HG03521 (cell line): ENCODE measurements around the gene PPAN.

Experiments used
- ATAC-seq: cut with Tn5 transposase; IDR thresholded peaks from one replicate; pipeline ENCODE4 v1.9.1; 2021; ENCODE audit warnings: mild to moderate bottlenecking, moderate library complexity; ENCODE audit not compliant: unreplicated experiment

Gene PPAN

DNA sequence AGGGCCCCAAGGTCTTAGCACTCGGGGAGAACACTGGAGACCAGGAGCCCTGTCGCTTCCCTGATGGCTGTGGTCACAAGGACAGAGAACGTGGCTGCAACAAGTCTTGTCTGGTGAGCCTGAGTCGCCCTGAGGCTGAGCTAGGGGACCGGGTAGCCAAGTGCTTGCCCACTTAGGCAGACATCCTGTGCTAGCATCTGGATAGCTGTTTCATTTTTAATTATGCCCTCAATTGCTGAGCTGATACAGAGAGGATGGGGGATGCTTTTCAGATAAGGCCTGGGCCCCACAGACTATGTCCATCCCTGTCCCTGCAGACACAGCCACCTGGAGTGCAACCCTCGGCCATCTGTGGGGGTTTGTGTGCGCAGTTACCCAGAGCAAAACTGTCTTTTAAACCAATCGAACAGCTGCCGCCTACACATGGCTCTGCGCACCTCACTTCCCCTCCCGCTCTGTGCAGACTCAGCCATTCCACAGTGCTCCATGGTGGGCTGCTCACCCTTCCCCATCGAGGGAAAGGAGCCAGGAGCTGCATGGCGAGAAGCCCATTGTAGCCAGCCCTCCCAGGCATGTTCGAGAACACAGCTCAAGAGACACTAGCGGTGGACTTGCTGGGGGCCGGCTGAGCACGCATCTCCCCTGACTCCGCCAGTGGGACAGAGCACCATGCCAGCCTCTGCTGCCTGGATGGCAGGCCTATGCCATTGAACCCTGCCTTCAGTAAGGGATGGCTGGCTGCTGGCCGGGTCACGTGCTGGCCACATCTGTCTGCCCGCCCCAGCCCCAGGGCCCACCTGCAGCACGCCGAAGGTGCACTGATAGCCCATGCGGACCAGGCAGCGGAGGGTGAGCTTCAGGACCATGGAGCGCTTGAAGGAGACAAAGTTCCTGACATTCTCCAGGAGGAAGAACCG, 33.0 kb downstream of the PPAN start:
- ATAC-seq: no peak

DNA sequence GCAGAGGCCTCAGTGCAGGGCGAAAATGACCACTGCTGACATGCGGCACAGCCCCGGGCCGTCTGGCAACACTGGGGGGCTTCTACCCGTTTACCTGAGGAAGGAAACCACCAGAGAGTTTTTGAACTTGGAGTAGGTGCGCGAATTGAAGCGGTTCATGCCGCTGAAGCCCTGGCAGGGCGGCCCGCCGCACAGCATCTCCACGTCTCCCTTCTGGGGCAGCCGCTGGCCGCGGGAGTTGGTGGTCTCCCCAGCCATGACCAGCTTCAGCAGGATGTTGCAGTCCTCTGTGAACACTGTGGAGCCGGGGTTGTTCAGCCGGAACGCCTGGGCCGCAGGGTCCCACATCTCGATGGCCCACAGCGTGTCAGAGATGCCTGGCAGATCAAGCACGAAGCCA, 33.8 kb downstream of the PPAN start:
- no peak for ATAC-seq

DNA sequence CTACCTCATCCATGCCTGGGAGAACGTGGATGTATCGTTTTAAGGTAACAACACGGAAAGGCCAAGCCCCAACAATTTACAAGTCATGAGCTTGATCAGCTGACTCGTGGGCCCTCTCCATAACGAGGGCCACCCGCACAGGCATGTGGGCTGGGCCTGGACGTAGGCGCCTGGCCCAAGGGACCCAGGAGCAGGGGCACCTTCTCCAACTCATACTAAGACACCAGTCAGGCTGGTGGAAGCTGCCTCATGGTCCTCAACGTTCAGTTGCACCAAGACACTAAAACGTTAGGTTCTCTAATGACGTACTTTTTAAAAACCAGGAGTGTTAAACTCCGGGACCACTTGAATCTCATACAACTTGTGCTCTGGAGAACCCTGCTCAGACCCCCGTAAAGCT, 35.3 kb downstream of the PPAN start:
- no peak for ATAC-seq

DNA sequence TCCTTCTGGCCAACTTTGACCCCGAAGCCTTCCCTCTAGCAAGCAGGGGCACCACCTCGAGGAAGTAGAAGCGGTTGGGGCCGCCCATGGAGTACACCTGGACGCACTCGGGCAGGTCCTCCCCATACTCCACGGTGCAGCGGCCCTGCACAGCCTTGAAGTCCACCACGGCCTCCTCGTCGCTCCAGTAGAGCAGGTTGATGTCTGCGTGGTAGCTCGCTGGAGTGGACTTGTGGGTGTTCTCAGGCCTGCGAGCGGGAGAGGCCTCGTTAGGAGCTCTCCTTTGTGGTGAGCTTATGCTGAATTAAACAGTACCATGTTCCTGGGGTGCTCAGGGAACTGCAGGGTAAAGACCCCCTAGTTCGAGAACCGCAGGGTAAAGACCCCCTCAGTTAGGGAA, 35.8 kb downstream of the PPAN start:
- no peak for ATAC-seq

DNA sequence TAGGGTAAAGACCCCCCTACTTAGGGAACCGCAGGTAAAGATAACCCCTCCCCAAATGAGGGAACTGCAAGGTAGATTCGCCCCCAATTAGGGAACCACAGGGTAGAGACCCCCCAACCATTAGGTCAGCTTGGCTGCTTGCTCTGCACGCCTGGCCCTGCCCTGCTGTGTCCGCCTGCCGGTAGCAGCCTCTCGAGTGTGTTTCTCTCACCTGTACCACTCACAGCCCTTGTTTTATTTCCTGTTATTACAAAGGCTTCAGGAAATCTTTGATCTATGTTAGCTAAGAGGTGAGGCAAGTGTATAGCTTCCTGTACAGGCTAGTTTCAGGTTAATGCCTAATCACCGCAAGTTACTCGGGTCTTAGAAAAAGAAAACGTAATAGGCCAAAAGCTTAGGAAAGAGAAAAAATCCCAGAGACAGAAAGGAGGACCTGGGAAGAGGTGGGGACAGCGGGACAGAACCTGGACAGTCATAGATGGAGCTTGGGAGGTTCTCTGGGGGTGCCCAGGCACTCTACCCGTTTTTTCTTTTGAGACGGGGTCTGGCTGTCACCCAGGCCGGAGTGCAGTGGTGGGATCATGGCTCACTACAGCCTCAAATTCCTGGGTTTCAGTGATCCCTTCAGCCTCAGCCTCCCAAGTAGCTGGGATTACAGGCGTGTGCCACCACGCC, 36.7 kb downstream of the PPAN start:
- ATAC-seq: no peak

DNA sequence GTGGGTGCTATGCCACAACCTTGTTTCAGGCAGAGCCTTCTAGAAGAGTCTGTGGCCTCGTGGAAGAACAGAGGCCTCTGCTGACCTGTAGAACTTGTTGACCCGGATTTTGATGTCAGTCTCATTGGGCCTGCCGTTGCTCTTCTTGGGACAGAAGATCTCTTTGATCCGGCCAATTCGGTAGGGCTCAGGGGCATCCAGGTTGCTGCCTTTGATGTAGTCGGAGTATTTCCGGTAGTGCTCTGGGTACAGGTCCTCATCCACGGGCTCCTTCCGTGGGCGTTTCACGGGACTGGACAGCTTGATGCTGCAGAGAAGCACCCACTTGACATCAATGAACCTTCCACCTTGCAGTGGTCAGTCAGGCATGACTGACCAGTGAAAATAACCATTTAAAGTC, 37.5 kb downstream of the PPAN start:
- no peak for ATAC-seq

DNA sequence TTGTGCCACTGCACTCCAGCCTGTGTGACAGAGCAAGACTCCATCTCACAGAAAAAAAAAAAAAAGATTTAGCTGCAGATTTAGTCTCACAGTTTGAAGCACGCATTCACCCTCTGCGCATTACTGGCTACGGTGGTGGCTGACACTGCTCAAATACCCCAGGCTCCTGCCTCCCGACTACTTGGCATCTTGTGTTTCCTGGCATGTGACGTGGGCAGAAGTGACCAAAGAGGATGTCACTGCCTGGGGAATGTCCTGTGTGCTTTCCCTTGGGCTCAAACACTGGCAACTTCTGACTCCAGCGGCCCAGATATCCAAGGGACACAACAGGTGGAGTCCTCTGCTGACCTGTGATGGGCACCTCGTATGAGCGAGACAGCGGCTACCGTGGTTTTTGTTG, 38.2 kb downstream of the PPAN start:
- ATAC-seq: no peak

DNA sequence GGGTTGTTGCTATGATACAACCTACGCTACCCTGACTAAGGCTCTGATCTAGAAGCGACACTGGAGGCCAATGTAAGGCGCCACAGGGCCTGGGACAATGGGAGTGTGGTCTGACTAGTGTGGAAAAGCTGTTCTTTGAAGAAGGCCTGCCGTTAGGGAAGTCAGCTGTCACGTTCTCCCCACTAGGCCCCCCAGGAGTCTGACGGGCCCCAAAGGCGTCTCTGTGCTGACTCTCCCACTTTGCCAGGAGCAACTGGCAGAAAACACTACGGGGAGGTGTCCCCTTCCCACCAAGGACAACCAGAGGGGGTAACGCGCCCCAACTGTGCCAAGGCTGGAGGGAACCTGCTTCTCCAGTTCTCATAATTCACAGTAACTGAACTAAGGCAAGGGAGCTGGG, 38.9 kb downstream of the PPAN start:
- no peak for ATAC-seq

DNA sequence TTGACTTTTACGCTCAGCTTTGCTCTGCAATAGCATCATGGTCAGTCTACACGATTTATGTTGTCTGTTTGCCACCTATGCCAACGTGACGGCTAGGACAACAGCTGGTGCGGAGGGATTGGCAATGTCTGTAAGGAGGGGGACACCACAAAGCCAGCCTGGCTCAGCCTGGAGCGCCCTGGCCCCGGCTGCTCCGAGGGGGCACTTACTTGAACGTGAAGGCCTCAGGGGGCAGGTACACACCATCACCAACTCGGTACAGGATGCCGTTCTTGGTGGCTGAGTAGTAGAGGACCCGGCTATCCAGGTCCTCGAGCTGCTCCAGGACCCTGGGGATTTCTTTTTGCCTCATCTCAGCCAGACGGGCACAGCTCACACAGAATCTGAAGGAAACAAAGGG, 40.0 kb downstream of the PPAN start:
- no peak for ATAC-seq

DNA sequence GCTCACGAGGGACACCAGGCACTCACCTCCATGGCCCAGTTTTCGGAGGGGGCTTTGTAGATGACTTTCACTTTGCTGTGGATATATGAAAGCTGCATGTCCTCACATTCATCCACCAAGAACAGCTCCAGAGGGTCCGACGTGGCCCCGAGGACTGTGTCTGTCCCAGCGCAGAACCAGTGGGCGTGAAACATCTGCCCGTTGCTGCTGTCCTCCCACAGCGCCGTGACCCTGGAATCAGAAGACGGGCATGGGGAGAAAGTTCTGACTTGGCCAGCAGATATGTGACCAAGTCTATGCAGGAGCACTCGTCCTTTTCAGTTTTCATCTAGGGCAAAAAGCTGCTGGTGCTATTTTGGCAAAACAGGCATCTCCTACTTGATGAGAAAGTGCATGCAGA, 43.3 kb downstream of the PPAN start:
- no peak for ATAC-seq

DNA sequence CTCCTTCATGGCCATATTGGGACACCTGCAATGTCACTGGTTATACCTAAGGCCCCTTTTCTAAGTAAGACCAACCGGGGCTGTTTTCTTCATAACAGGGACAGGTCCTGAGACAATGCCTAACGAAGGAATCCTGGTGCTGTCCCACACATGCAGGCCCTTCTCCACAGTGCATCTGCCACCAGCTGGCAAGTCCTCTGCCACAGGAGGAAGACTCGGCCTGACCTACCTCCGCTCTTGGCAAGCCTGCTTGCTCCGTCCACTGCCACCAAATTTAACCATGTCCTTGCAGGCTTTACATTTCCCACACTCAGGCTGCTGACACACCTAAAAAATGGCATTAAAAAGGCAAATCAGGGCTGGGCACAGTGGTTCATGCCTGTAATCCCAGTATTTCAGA, 45.4 kb downstream of the PPAN start:
- ATAC-seq: no peak

DNA sequence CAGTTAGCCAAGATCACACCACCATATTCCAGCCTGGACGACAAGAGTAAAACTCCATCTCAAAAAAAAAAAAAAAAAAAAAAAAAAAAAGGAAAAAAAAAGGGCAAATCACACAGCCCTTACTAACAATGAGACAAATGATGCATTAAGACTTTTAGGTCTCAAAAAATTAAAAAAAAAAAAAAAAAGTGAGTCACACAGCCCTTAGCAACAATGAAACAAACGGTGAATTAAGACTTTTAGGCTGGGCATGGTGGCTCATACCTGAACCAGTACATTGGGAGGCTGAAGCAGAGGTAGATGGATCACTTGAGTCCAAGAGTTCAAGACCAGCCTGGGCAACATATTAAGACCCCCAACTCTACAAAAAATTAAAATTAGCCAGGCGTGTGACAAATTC, 45.9 kb downstream of the PPAN start:
- ATAC-seq: no peak

DNA sequence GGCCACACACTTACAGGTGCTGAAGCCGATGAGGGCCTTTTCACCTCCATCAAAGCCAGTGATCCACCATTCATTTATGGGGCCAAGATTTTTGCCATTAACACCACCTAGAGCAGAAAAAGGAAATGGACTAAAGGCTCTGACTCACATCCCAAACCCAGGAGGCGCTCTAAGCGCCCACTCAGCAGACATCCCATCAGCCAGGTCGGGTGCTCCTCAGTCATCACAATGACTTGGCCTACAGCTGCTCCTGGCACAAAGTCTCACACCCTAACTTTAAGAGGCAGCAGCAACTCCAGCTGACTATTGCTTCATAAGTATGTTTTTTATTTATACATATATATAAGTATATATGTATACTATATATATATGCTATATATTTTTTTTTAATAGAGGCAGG, 49.7 kb downstream of the PPAN start:
- ATAC-seq: no peak

DNA sequence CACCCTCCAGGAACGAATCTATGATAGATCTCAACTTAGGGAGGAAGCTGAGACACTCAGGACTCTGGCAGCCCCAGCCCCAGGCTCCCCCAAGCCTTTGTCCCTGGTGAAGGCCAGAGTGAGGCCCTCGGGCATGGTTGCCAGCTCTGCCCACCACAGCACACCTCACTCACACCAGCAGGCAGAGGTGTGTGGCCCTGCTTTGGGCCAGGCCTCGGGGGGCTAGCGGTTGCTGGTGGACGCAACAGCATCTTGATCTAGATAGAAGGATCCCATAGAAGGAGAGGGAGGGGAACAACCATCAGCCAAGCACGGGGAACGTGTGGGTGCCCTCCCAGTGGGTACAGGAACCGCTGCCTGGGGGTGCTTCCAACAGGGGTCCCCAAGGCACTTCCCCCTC, 51.9 kb downstream of the PPAN start:
- no peak for ATAC-seq

DNA sequence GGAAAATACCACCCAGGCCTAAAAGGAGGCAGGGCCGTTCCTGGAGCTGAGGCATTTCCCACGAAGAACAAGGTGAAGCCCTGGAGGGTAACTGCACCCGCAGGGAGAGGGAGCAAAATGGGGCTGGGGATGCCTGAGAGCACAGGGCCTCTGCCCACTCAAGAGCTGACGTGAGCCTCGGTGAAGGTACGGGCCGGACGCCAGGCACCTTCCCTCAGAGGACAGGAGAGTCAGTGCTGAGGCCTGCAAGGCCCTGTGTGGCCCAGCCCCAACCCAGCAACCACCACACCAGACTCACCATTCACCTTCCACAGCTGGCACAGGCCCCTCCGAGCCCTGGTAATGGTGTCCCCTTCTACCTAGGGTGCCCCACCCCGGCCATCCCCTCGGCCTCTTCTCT, 52.3 kb downstream of the PPAN start:
- no peak for ATAC-seq

DNA sequence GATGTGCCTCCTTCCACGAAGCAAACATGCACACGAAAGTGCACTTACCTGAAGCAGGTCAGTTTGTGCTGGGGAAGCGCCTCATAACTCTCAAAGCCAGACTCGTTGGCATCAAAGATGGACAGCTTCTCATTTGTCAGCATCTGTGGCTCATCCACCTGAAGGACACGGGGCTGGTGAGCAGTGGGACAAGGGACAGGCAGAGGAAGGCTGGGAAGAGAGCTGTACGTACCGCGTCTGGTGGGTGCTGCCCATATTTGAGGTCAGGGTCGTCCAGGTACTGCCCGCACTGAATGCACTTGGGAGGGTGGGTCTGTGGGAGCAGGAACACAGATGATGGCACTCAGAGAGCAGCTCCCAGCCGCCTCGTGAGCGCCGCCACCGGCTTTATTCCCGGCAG, 53.4 kb downstream of the PPAN start:
- no peak for ATAC-seq
